HUDEP-2 (cell line): ENCODE data around the gene GSTM5.

Experiments
- DNase-seq, 76 experiments: peaks; one replicate each; lab custom pipeline; 2025; ENCODE audit not compliant: unreplicated experiment in 76 of 76; lab: John Stamatoyannopoulos, UW

GSTM5 gene

GRCh38 chr1:109759513-109760334, 47.7 kb downstream of the GSTM5 start:
- no peak for DNase-seq

GRCh38 chr1:109760581-109761226, 48.7 kb downstream of the GSTM5 start:
- no peak for DNase-seq

GRCh38 chr1:109761227-109762038, 49.4 kb downstream of the GSTM5 start:
- DNase-seq = no peak

GRCh38 chr1:109762039-109762585, 50.1 kb downstream of the GSTM5 start:
- DNase-seq = no peak

- DNase-seq = peak in 3 of 76 experiments; percentile 6 to 41 (median 7)
Measured at GRCh38 chr1:109762821-109763645, 51.0 kb downstream of the GSTM5 start.

GRCh38 chr1:109763646-109764415, 51.8 kb downstream of the GSTM5 start, which contains the start of gene EPS8L3:
Gene EPS8L3 (minus strand): TSS chr1:109763923. CDS start chr1:109761749, 2,174 bp downstream.
- no peak for DNase-seq

- no peak for DNase-seq
Measured at GRCh38 chr1:109764561-109765482, 52.8 kb downstream of the GSTM5 start.

GRCh38 chr1:109765483-109765815, 53.4 kb downstream of the GSTM5 start:
- no peak for DNase-seq

- peak in 16 of 76 experiments; percentile 10 to 67 (median 26) for DNase-seq
Measured at GRCh38 chr1:109765896-109766615, 54.0 kb downstream of the GSTM5 start.

- DNase-seq = peak in 66 of 76 experiments; percentile 12 to 88 (median 53)
Measured at GRCh38 chr1:109766991-109767636, 55.1 kb downstream of the GSTM5 start.
